GM12874 (cell line): ENCODE results near the gene DYNC2I2.

Experiments
- CTCF ChIP-seq: IDR thresholded peaks from 2 replicates; pipeline ENCODE4 v1.5.1; 2011; ENCODE audit warnings: low read depth, mild to moderate bottlenecking, control low read depth, low read length, moderate library complexity; ENCODE audit not compliant: insufficient read depth

The DYNC2I2 gene

GRCh38 chr9:128632066-128632465, 24.6 kb downstream of the DYNC2I2 start:
- TF ChIP-seq CTCF, result no peak

- no peak for TF ChIP-seq CTCF
These were observed 25.0 kb downstream of the DYNC2I2 start for GRCh38 chr9:128631636-128632035.

- TF ChIP-seq CTCF, result no peak
These were observed 26.6 kb downstream of the DYNC2I2 start for GRCh38 chr9:128629852-128630545.

GRCh38 chr9:128629136-128629535, 27.5 kb downstream of the DYNC2I2 start:
- TF ChIP-seq CTCF, result no peak

GRCh38 chr9:128628471-128629048, 28.1 kb downstream of the DYNC2I2 start:
- TF ChIP-seq CTCF, result no peak

- TF ChIP-seq CTCF, result no peak
These were observed 28.7 kb downstream of the DYNC2I2 start for GRCh38 chr9:128627906-128628305.

- TF ChIP-seq CTCF, result no peak
These were observed 29.4 kb downstream of the DYNC2I2 start for GRCh38 chr9:128627127-128627715.
